Measurements from ENCODE around the gene ZNF582.

The ZNF582 gene

GRCh38 chr19:56360841-56361240 is 32.5 kb downstream of the ZNF582 start:
- Mint-ChIP-seq H3K9me3 (peaks cover 67% of the 10 kb centered on the region), H3K36me3 (ENCODE audit: low read depth) (peaks cover 53% of the 10 kb centered on the region), H3K27me3 (ENCODE audit: low read depth) (no peaks in the 10 kb centered on the region), H3K27ac (no peak overlapping the region), H3K4me3 (no peak overlapping the region), H3K4me1 (no peaks in the 10 kb centered on the region)
- no peak for TF ChIP-seq CTCF (IDR thresholded peaks at IDR 0.05; ENCODE audit: unreplicated experiment in 3 of 3)

- TF ChIP-seq CTCF (IDR thresholded peaks at IDR 0.05; ENCODE audit: unreplicated experiment in 3 of 3), result no peak
- Mint-ChIP-seq H3K27me3 (ENCODE audit: low read depth) (no peaks in the 10 kb centered on the region), H3K4me3 (no peak overlapping the region), H3K27ac (no peak overlapping the region), H3K9me3 (peaks cover 56% of the 10 kb centered on the region), H3K4me1 (no peaks in the 10 kb centered on the region), H3K36me3 (ENCODE audit: low read depth) (peaks cover 39% of the 10 kb centered on the region)
These were observed 36.4 kb downstream of the ZNF582 start for GRCh38 chr19:56356944-56357343.

GRCh38 chr19:56355517-56355916 is 37.8 kb downstream of the ZNF582 start:
- TF ChIP-seq CTCF (IDR thresholded peaks at IDR 0.05; ENCODE audit: unreplicated experiment in 3 of 3), result no peak

GRCh38 chr19:56351208-56351607 is 42.1 kb downstream of the ZNF582 start:
- Mint-ChIP-seq H3K4me3 (no peak overlapping the region), H3K4me1 (no peaks in the 10 kb centered on the region), H3K27ac (no peak overlapping the region), H3K36me3 (ENCODE audit: low read depth) (peaks cover 4% of the 10 kb centered on the region), H3K27me3 (ENCODE audit: low read depth) (no peaks in the 10 kb centered on the region), H3K9me3 (peaks cover 25% of the 10 kb centered on the region)
- no peak for TF ChIP-seq CTCF (IDR thresholded peaks at IDR 0.05; ENCODE audit: unreplicated experiment in 3 of 3)

More at GRCh38 chr19:56355517-56355916, 37.8 kb downstream of the ZNF582 start:
- Mint-ChIP-seq H3K4me3 (no peak overlapping the region), H3K9me3 (peaks cover 45% of the 10 kb centered on the region), H3K27me3 (ENCODE audit: low read depth) (no peaks in the 10 kb centered on the region), H3K36me3 (ENCODE audit: low read depth) (peaks cover 28% of the 10 kb centered on the region), H3K4me1 (no peaks in the 10 kb centered on the region), H3K27ac (no peak overlapping the region)

GRCh38 chr19:56350416-56351045 is 42.8 kb downstream of the ZNF582 start:
- Mint-ChIP-seq H3K4me3 (no peak overlapping the region), H3K9me3 (peaks cover 21% of the 10 kb centered on the region), H3K4me1 (no peaks in the 10 kb centered on the region)

More at GRCh38 chr19:56350416-56351045, 42.8 kb downstream of the ZNF582 start:
- peak; percentile 77 to 84 (median 77) for TF ChIP-seq CTCF (IDR thresholded peaks at IDR 0.05; ENCODE audit: unreplicated experiment in 3 of 3)
- Mint-ChIP-seq H3K27ac (no peak overlapping the region), H3K27me3 (ENCODE audit: low read depth) (no peaks in the 10 kb centered on the region), H3K36me3 (ENCODE audit: low read depth) (peaks cover 4% of the 10 kb centered on the region)
